ENCODE data around the gene LDLRAD4.

Gene LDLRAD4

DNA sequence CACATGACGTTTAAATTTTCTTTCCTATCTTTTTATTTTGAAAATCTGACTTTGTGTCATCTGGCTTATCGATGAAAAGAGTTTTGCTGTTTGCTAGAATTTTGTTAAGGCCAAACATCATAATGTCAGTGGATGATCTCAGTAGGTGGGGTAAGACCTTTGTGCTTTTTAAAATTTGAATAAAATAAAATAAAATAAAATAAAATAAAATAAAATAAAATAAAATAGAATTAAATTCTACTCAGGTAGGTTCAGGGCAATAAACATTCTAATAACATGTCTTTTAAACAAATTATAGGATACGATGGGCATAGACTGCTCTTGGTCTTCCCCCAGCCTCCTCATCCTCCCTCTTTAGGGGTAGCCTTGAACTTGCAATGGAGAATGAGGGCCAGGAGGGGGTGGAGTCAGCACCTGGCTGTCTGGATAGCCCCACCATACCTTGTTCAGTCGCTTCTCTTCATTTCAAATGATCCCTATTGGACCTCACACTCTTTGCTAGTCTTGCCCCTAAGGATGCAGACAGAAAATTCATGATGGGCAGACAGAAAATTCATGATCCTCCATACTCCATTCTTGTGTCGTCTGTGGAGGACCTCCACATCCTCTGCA lies 8.1 kb downstream of the LDLRAD4 start:
- Histone ChIP-seq H3K4me1 (ENCODE audit: low read depth, poor library complexity, severe bottlenecking) (no peaks in the 10 kb centered on the region), H3K27ac (no peak overlapping the region), H4K20me1 (ENCODE audit: insufficient read depth) (no peaks in the 10 kb centered on the region), H3K36me3 (ENCODE audit: insufficient read depth) (no peaks in the 10 kb centered on the region), H3K9ac (no peak overlapping the region), H3K4me3 (IDR thresholded peaks at IDR 0.05; ENCODE audit: insufficient read depth, low read depth, low read length) (no peak overlapping the region), H3K4me2 (no peak overlapping the region), H3K79me2 (ENCODE audit: insufficient read depth, low read depth) (no peaks in the 10 kb centered on the region), H2AFZ (ENCODE audit: low read depth) (no peak overlapping the region), H3K27me3 (ENCODE audit: insufficient read depth, low read depth) (no peaks in the 10 kb centered on the region)
- TF ChIP-seq, protein P1, sequence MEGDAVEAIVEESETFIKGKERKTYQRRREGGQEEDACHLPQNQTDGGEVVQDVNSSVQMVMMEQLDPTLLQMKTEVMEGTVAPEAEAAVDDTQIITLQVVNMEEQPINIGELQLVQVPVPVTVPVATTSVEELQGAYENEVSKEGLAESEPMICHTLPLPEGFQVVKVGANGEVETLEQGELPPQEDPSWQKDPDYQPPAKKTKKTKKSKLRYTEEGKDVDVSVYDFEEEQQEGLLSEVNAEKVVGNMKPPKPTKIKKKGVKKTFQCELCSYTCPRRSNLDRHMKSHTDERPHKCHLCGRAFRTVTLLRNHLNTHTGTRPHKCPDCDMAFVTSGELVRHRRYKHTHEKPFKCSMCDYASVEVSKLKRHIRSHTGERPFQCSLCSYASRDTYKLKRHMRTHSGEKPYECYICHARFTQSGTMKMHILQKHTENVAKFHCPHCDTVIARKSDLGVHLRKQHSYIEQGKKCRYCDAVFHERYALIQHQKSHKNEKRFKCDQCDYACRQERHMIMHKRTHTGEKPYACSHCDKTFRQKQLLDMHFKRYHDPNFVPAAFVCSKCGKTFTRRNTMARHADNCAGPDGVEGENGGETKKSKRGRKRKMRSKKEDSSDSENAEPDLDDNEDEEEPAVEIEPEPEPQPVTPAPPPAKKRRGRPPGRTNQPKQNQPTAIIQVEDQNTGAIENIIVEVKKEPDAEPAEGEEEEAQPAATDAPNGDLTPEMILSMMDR (conservative IDR thresholded peaks at IDR 0.05; ENCODE audit: low read depth, low read length): no peak

DNA sequence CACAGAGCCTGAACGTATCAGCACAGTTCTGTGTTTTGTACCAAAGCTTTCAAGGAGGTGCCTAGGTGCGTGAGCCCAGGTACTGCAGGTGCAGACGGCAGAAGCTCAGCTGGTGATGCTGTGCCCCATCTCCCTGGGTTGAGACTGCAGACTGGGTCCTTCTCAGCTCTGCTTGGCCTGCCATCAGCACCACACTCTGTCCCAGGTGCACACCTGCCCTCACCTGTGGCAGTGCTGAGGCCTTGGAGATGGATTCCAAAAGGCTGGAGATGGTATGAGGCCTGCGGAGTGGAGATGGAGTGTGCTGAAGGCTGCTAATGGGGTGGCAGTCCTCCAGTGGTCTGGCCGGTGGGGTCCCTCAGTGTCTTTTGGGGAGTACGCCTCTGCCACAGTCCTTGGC lies 9.3 kb downstream of the LDLRAD4 start:
- no peak overlapping the region for H3K4me3 ChIP-seq (IDR thresholded peaks at IDR 0.05; ENCODE audit: insufficient read depth, low read depth, low read length)
- no peaks in the 10 kb centered on the region for H3K27me3 ChIP-seq (ENCODE audit: insufficient read depth, low read depth)
- H3K36me3 ChIP-seq (ENCODE audit: insufficient read depth): no peaks in the 10 kb centered on the region
- no peak overlapping the region for H3K4me2 ChIP-seq
- H2AFZ ChIP-seq (ENCODE audit: low read depth): no peak overlapping the region
- H4K20me1 ChIP-seq (ENCODE audit: insufficient read depth): no peaks in the 10 kb centered on the region
- H3K9ac ChIP-seq: no peak overlapping the region
- TF ChIP-seq, protein P1 (conservative IDR thresholded peaks at IDR 0.05; ENCODE audit: low read depth, low read length): no peak
- no peaks in the 10 kb centered on the region for H3K79me2 ChIP-seq (ENCODE audit: insufficient read depth, low read depth)
- no peak overlapping the region for H3K27ac ChIP-seq
- no peaks in the 10 kb centered on the region for H3K4me1 ChIP-seq (ENCODE audit: low read depth, poor library complexity, severe bottlenecking)

DNA sequence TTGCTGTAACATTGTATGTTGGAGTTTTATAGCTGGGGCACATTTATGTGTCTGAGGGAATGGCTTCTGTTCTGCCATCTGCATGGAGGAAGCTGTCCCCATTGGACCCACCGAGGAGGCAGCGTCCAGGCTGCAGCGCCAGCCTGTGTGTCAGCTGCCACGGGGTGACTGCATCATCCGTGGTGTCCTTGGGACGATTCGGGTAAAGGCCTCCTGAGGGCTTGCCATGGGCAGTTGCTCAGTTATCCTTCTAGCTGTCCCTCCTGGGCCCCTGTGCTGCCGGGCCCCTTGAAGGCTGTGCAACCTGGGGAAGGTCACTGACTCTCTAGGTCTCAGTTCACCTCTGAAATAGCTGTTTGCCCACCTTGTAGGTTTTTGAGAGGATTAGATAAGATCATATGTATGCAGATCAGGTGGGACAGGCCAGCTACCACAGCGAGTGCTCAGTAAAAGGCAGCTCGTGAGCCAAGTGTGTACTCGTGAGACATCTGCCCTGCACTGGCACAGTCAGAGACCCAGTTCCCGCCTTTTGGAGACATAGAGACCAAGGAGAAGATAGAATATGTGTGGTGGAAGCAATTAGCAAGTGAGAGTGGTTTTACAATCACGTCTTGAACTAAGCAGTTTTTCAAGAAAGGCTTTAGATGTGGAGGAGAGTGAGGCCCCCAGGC lies 10.6 kb downstream of the LDLRAD4 start:
- Histone ChIP-seq H4K20me1 (ENCODE audit: insufficient read depth) (no peaks in the 10 kb centered on the region), H3K9ac (no peak overlapping the region), H3K79me2 (ENCODE audit: insufficient read depth, low read depth) (no peaks in the 10 kb centered on the region), H3K27me3 (ENCODE audit: insufficient read depth, low read depth) (no peaks in the 10 kb centered on the region), H3K4me3 (IDR thresholded peaks at IDR 0.05; ENCODE audit: insufficient read depth, low read depth, low read length) (no peak overlapping the region), H3K4me1 (ENCODE audit: low read depth, poor library complexity, severe bottlenecking) (no peaks in the 10 kb centered on the region), H2AFZ (ENCODE audit: low read depth) (no peak overlapping the region), H3K4me2 (no peak overlapping the region), H3K36me3 (ENCODE audit: insufficient read depth) (no peaks in the 10 kb centered on the region), H3K27ac (no peak overlapping the region)
- TF ChIP-seq, protein P1 (conservative IDR thresholded peaks at IDR 0.05; ENCODE audit: low read depth, low read length): no peak

DNA sequence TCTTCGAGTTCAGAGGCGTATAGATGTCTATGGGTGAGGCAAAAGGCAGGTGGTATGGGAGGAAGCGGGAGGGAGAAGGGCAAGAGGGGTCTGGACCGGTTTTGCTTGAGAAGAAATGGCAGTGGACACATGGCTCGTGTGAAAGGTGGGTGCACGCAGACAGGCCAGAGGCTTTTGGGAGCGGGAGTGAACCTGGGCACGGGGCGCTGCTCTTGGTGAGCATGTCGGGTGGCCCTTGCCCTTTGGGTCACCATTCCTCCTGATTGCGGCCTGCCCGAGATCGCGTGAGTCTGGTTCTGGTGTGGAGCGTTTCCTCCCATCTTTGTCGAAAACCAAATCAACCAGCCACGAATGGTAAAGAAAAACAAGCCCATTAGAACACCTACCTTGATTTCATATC lies 12.6 kb downstream of the LDLRAD4 start:
- no peaks in the 10 kb centered on the region for H3K27me3 ChIP-seq (ENCODE audit: insufficient read depth, low read depth)

More for the DNA sequence above, 12.6 kb downstream of the LDLRAD4 start:
- Histone ChIP-seq H3K9ac (no peak overlapping the region), H3K4me2 (no peak overlapping the region), H3K79me2 (ENCODE audit: insufficient read depth, low read depth) (no peaks in the 10 kb centered on the region), H2AFZ (ENCODE audit: low read depth) (no peak overlapping the region), H3K36me3 (ENCODE audit: insufficient read depth) (no peaks in the 10 kb centered on the region), H3K4me1 (ENCODE audit: low read depth, poor library complexity, severe bottlenecking) (no peaks in the 10 kb centered on the region), H3K27ac (no peak overlapping the region), H3K4me3 (IDR thresholded peaks at IDR 0.05; ENCODE audit: insufficient read depth, low read depth, low read length) (no peak overlapping the region), H4K20me1 (ENCODE audit: insufficient read depth) (no peaks in the 10 kb centered on the region)
- TF ChIP-seq, protein P1 (conservative IDR thresholded peaks at IDR 0.05; ENCODE audit: low read depth, low read length): no peak
